Measurements from ENCODE around the gene TNIP1.

Gene TNIP1

DNA sequence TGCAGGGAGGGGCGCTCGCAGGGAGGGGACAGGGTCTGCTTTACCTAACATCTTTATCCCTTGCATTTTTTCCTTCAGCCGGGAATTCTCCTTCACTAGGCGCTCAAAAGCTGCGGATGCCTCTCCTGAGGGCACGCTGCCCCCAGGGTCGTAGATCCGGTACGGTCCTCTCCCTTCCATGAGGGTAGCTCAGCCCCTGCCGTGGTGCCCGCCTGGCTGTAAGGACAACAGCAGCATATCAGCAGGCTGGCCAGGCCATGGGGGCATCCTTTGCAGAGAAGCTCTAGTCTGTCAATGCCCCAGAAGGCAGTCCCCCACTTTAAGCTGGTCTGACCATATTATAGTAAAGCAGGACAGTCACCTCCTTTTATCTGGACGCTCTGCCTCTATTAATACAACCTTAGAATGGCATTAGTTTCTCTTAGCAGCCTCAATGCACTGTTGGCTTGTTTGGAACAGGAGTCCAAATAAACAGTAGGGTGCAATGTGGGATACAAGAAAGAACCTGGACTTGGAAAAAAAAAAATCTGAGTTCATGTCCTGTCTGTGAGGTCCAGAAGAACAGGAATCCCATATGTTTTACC lies 15.8 kb downstream of the TNIP1 start:
- no peak for DNase-seq (ENCODE audit: low read depth)

- DNase-seq (ENCODE audit: low read depth): peak; percentile 74
These were observed 17.5 kb downstream of the TNIP1 start for GRCh38 chr5:151063142-151063989.

GRCh38 chr5:151062405-151063141 lies 18.3 kb downstream of the TNIP1 start:
- DNase-seq (ENCODE audit: low read depth): no peak

GRCh38 chr5:151060742-151061141 lies 20.1 kb downstream of the TNIP1 start:
- no peak for DNase-seq (ENCODE audit: low read depth)

DNA sequence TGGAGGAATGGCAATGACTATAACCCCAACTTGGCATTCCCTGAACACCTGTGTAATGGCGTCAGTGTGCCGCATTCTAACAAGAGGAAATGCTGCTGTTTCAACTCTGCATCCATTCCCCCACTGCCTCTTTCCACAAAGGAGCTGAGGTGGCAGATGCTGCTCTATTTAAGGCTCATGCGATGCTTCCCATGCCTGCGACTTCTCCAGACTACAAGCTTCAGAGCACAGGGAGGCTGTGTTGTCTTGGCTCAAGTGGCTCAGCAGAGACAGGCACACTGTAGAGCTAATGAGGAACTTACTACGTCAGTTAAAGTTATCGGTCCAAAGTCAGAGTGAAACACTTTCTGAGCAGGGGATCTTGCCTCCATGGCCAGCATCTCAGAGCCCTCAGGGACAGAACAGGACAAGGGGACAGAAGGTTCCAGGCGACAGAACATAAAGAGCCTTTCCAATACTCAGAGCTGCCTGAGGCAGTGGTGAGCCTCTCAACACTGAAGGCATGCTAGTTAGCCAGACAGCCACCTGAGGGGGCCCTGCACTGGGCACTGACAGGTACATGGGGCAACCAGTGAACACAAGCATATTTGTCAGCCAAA lies 21.8 kb downstream of the TNIP1 start:
- no peak for DNase-seq (ENCODE audit: low read depth)

GRCh38 chr5:151058301-151058700 lies 22.5 kb downstream of the TNIP1 start:
- DNase-seq (ENCODE audit: low read depth): no peak

DNA sequence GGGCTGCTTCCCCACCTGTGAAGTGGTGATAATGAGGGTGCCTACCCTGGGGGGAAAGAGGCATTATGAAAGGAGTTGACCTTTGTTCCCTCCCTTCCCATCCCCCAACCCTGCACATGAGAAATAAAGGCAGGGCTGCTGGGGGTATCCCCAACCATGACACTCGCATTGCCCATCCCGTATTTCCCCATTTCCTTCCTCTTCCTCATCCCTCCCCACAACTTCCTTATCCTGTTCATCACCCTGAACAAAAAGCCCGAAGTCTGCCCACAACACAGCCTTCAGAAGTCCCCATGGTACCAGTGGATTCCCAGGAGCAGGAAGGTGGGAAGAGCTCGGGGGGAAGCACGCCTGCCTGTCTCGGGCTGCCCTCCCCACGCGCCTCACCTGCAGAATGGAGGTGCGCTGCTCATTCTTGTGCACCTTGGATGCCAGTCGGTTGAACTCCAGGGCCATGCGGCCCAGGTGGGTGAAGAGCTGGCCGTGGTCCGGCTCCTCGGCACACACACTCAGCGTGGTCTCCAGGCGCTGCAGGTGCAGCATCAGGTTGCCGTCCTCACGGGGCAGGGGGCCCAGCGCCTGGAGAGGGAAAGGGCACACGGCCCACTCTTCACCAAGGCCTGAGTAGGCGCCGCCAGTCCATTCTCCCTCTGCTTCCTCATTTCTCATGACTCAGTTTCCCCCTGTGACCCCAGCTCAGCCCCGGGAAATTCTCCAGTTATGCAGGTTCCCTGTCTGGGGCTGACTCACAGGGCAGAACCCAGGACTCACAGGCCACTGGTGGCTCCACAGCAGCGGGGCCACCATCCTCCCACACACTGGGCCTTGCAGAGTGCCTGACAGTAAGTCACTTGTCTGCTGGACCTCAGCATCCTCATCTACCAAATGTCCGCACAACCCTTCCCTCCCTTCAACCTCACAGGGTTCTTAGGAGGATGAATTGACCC lies 24.2 kb downstream of the TNIP1 start:
- no peak for DNase-seq (ENCODE audit: low read depth)

DNA sequence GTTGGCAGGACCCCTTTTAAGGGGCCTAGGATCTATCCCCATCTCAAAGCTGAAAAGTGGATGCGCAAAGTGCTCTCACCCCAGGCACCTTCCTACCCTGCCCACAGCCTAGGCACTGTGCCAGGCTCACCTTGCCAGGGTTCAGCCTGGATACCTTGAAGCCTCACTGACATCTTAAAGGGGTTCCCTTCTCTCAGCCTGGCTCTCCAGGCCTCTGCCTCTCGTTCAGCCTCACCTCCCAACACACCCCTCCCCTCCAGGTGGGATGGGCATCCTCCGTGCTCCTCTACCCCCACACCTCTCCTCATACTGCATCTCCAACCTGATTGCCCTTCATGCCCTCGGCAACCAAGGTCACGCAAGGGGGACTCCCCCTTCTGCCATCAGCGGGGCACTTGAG lies 25.5 kb downstream of the TNIP1 start:
- no peak for DNase-seq (ENCODE audit: low read depth)

DNA sequence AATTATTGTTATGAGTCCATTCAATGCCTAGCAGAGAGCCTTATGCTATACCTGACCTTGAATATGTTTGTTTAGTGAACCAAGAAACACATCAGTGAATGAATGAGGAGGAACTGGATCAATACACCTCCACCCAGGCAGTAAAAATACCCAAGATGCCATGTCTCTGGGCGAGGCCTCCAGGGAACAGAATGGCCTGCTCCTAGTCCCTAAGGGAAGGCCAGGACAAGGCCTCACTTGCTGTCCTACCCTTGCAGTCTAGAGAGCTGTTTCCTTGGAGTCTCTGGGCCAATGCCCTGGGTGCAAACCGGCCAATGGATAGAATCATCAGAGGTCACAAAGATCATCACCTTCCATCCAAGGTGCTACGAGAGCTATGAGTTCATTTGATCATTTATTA lies 26.1 kb downstream of the TNIP1 start:
- DNase-seq (ENCODE audit: low read depth): no peak

- no peak for DNase-seq (ENCODE audit: low read depth)
These were observed 26.9 kb downstream of the TNIP1 start for GRCh38 chr5:151053796-151054462.

DNA sequence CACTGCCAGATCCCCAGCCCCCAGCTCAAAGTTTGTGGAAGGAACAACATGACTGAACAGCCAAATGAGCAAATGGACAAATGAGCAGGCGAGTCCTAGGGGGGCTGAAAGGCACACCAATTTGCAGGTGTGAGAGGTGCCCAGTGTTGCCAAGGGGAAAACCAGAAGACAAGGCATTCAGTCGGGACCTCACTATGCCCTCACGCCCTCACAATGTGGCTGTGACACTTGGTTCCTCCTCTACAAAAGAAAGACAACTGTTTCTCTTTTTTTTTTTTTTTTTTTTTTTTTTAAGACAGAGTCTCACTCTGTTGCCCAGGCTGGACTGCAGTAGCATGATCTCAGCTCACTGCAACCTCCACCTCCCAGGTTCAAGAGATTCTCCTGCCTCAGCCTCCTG lies 28.0 kb downstream of the TNIP1 start:
- no peak for DNase-seq (ENCODE audit: low read depth)

- DNase-seq (ENCODE audit: low read depth): no peak
These were observed 28.8 kb downstream of the TNIP1 start for GRCh38 chr5:151051931-151052608.

DNA sequence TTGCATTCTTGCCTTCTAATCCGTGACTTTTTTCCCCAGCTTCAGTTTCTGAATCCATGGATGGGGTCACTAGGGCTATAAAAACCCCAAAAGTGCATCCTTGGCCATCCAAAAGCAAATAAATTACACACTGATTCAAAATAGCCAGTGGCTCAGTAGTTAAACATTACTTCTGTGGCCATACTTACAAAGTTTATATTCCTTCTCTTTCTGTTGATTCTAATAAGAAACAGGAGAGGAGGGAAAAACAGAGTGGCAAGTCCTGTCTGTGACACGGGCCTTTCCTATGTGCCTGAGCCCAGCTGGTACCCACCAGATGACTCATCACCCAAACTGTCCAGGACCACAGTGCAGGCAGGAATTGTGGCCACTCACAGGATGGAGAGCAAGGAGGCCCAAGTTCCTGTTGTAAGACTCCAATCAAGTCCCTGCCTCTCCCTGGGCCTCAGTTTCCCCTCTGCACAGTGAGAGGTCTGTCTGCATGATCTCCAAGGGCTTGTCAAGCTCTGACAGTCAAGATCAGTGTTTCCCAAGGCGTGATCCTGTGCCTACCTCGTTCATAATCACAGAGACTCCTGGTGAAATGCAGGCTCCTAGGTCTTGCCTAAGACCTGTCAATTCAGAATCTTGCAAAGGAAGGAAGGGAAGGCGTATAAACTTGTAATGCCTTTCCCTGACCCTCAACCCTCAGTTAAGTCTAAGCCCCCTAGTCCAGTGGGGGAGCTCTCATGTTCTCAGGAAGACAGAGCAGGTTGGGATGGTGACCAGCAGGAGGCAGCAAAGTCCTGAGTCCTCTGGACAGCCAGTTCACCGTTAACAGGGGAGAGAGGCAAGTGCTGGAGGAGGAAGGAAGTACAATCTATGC lies 29.5 kb downstream of the TNIP1 start:
- peak; percentile 62 for DNase-seq (ENCODE audit: low read depth)

DNA sequence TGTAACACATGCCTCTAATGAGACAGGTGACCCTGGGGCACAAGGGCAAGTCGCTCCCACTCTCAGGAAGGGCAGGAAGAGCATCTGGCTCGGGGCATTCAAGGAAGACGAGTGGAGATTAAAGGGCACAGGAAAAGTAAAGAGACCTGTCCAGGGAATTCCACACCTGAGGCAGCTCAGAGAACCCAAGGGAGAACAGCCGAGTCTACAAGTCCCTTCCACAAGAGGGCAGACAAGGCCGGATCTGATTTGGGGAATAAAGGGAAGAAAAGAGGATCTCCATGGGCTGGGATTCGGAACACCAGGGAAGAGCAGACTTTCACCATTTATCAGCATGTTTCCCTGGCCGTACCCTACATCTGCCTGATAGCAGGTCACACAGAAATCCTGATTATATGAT lies 32.3 kb downstream of the TNIP1 start:
- DNase-seq (ENCODE audit: low read depth): no peak

GRCh38 chr5:151047814-151048425 lies 32.9 kb downstream of the TNIP1 start:
- DNase-seq (ENCODE audit: low read depth): no peak

- DNase-seq (ENCODE audit: low read depth): no peak
These were observed 38.3 kb downstream of the TNIP1 start for GRCh38 chr5:151042453-151043093.

DNA sequence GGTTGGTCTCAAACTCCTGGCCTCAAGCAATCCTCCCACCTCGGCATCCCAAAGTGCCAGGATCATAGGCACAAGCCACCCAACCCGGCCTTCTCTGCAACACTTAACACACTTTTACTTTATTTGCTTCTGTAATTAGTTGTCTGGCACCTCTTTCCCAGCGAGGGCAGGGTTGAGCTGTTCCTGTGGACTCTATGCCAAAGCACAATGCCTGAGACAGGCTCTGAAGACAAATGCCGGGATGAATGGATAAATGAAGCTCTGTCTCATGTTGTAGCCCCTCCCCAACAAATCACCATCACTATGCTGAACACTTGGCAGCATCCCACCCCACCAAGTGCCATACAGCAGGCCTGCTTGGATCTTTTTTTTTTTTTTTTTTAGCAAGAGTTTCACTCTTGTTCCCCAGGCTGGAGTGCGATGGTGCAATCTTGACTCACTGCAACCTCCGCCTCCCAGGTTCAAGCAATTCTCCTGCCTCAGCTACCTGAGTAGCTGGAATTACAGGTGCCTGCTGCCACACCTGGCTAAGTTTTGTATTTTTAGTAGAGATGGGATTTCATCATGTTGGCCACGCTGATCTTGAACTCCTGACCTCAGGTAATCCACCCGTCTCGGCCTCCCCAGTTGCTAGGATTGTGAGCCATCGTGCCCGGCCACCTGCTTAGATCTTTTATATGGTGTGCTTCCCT lies 39.1 kb downstream of the TNIP1 start:
- no peak for DNase-seq (ENCODE audit: low read depth)

Data from fibroblast of gingiva (primary cell).